ENCODE data around the gene SMAD6. TPM values are rescaled to one million over a fixed set of nuclear protein-coding genes. Genes with fewer than 3 reads are reported as not detected.
"Not testable (repeated sequence)": the region's sequence is repeated elsewhere in the genome, so short reads cannot be mapped to it uniquely, and the experiment has no call there.

SMAD6 gene
- total RNA-seq, 3 donors from 2014 or later = 0.05 to 0.25 (median 0.08) TPM

GRCh38 chr15:66755298-66756068, 53.4 kb downstream of the SMAD6 start:
- Mint-ChIP-seq H3K9me3 (peaks cover 13% of the 10 kb centered on the region), H3K4me3 (no peak overlapping the region), H3K36me3 (ENCODE audit: insufficient read depth) (no peaks in the 10 kb centered on the region), H3K4me1 (ENCODE audit: low read depth) (peaks cover 9% of the 10 kb centered on the region), H3K27me3 (ENCODE audit: low read depth) (peaks cover 19% of the 10 kb centered on the region)
- ATAC-seq (no peak), DNase-seq (no peak)

DNA sequence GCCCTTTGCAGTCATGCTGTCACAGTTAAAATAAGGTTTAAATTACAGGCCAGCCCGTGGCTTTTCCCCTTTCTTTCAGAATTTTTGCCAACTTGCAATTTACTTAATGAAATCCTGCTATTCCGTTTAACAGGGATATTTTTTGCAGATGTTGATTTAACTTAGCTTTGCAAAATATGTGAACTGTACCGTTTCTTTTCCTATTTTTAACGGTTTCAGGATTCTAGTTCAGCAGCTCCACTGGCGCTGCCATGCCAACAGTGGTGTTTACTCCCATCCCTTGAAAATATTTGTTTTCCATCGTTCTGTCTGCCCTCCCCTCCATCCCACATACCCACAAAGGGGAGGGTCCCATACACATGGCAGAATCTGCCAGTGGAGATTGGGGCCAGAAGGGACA, 54.3 kb downstream of the SMAD6 start:
- peaks cover 8% of the 10 kb centered on the region for H3K4me1 Mint-ChIP-seq (ENCODE audit: low read depth)
- ATAC-seq = no peak
- peaks cover 13% of the 10 kb centered on the region for H3K9me3 Mint-ChIP-seq
- no peak overlapping the region for H3K4me3 Mint-ChIP-seq
- DNase-seq = no peak
- H3K36me3 Mint-ChIP-seq (ENCODE audit: insufficient read depth) = no peaks in the 10 kb centered on the region
- peaks cover 22% of the 10 kb centered on the region for H3K27me3 Mint-ChIP-seq (ENCODE audit: low read depth)

DNA sequence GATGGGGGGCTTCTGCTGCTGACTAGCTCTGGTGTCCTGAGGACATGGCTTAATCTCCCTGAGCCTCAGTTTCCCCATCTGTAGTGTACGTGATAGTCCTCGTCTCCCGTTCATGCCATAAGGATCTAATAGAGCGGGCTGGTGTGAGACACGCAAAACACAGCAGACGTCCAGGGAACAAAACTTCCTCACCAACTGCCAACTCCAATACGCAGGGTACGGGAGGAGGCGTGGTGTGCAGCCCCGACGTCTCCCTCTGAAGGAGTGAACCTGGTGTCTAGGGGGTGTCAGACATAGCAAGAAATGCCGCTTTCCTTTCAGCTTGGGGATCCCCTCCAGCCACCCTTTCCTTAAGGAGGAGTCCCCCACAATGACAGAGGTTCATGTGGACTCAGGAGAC, 55.0 kb downstream of the SMAD6 start:
- H3K27me3 Mint-ChIP-seq (ENCODE audit: low read depth) = peaks cover 29% of the 10 kb centered on the region
- no peak for DNase-seq
- H3K36me3 Mint-ChIP-seq (ENCODE audit: insufficient read depth) = no peaks in the 10 kb centered on the region
- no peak for ATAC-seq
- H3K4me1 Mint-ChIP-seq (ENCODE audit: low read depth) = peaks cover 3% of the 10 kb centered on the region
- no peak overlapping the region for H3K4me3 Mint-ChIP-seq
- peaks cover 13% of the 10 kb centered on the region for H3K9me3 Mint-ChIP-seq

GRCh38 chr15:66757521-66757920, 55.5 kb downstream of the SMAD6 start:
- ATAC-seq (no peak), DNase-seq (no peak)
- H3K4me1 Mint-ChIP-seq (ENCODE audit: low read depth) = no peaks in the 10 kb centered on the region
- no peak overlapping the region for H3K4me3 Mint-ChIP-seq
- H3K36me3 Mint-ChIP-seq (ENCODE audit: insufficient read depth) = no peaks in the 10 kb centered on the region
- H3K9me3 Mint-ChIP-seq = peaks cover 13% of the 10 kb centered on the region
- H3K27me3 Mint-ChIP-seq (ENCODE audit: low read depth) = peaks cover 33% of the 10 kb centered on the region

GRCh38 chr15:66758217-66758616, 56.2 kb downstream of the SMAD6 start:
- H3K4me3 Mint-ChIP-seq; ATAC-seq; H3K4me1 Mint-ChIP-seq (ENCODE audit: low read depth); H3K36me3 Mint-ChIP-seq (ENCODE audit: insufficient read depth); DNase-seq: not testable (repeated sequence)
- H3K27me3 Mint-ChIP-seq (ENCODE audit: low read depth) = peaks cover 38% of the 10 kb centered on the region
- peaks cover 13% of the 10 kb centered on the region for H3K9me3 Mint-ChIP-seq

- H3K4me1 Mint-ChIP-seq (ENCODE audit: low read depth) = no peaks in the 10 kb centered on the region
- peaks cover 13% of the 10 kb centered on the region for H3K9me3 Mint-ChIP-seq
- H3K27me3 Mint-ChIP-seq (ENCODE audit: low read depth) = peaks cover 42% of the 10 kb centered on the region
- no peak overlapping the region for H3K4me3 Mint-ChIP-seq
- DNase-seq (no peak), ATAC-seq (no peak)
- H3K36me3 Mint-ChIP-seq (ENCODE audit: insufficient read depth) = no peaks in the 10 kb centered on the region
Measured at GRCh38 chr15:66758844-66759243, 56.8 kb downstream of the SMAD6 start.

DNA sequence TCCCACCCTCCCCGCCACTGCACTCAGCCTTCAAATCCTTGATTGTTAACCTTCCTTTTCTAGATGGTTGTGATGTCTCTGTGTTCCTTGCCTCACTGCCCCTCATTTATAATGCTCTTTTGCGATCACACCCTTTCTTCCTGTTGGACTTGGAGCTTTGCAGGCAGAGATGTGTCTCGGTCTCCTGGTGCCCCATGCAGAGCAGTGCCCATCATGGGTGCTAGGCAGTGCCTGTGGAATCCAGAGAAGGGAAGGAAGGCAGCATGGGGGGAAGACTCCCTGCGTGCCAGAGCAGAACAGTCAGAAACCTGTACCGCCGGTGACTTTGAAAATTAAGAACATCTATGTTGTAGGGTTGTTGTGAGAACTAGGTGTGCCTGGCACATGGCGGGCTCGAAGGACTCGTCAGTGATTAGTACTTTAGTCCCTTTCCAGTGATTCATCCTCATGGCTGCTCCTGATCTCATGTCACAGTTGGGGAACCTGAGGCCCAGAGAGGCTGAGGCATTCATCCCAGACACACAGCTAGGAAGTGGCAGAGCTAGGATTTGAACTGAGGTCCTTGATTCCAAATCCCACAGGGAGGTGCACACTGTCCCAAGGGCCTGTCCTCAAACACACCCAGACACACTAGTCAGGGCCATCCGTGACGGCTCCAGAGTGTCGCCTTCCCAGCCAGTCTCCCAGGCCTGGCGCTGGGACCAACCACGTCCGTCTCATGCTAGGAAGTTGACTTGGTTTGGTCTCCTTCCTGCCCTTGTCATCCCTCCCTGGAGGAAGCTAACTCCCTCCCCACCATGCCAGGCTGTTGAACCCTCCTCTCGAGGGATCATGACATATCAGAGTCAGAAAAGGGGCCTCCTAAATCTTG, 58.3 kb downstream of the SMAD6 start:
- ATAC-seq (no peak), DNase-seq (no peak)
- Mint-ChIP-seq H3K4me3 (no peak overlapping the region), H3K9me3 (peaks cover under 1% of the 10 kb centered on the region), H3K36me3 (ENCODE audit: insufficient read depth) (no peaks in the 10 kb centered on the region), H3K4me1 (ENCODE audit: low read depth) (no peaks in the 10 kb centered on the region), H3K27me3 (ENCODE audit: low read depth) (peaks cover 45% of the 10 kb centered on the region)

DNA sequence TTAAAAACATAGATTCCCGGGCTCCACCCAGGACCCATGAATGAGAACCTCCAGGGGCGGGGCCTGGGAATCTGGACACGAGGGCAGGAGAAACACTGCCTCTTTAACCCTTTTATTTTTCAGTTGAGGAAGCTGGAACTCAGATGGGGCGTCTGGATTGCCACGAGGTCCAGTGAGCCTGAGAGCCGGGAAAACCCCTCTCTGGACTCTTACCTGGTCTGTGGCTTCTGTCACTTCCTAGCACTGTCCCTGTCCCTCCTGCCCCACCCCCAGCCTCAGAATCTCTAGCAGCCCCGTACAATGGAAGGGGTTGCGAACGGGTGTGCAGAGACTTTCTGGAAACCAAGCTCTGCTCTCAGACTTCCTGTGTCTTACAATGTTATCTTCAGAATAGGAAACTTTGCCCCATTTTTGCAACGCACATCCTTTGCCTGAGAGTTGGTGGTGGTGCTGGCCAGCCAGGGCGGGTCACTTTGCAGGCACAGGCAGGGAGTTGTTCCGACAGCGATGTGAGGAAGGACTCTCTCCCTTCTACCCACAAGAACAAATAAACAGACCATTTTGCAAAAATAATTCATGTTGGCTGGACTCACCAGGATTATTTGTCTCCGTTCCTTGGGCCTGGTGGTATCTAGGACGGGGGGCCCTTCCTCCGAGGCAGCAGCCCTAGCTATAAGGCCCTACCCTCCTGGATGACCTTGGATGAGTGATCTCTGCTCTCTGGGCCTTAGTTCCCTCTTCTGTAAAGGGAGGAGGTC, 59.1 kb downstream of the SMAD6 start:
- H3K4me3 Mint-ChIP-seq = no peak overlapping the region
- H3K36me3 Mint-ChIP-seq (ENCODE audit: insufficient read depth) = no peaks in the 10 kb centered on the region
- no peaks in the 10 kb centered on the region for H3K9me3 Mint-ChIP-seq
- ATAC-seq (no peak), DNase-seq (no peak)
- peaks cover 2% of the 10 kb centered on the region for H3K4me1 Mint-ChIP-seq (ENCODE audit: low read depth)
- H3K27me3 Mint-ChIP-seq (ENCODE audit: low read depth) = peaks cover 52% of the 10 kb centered on the region

DNA sequence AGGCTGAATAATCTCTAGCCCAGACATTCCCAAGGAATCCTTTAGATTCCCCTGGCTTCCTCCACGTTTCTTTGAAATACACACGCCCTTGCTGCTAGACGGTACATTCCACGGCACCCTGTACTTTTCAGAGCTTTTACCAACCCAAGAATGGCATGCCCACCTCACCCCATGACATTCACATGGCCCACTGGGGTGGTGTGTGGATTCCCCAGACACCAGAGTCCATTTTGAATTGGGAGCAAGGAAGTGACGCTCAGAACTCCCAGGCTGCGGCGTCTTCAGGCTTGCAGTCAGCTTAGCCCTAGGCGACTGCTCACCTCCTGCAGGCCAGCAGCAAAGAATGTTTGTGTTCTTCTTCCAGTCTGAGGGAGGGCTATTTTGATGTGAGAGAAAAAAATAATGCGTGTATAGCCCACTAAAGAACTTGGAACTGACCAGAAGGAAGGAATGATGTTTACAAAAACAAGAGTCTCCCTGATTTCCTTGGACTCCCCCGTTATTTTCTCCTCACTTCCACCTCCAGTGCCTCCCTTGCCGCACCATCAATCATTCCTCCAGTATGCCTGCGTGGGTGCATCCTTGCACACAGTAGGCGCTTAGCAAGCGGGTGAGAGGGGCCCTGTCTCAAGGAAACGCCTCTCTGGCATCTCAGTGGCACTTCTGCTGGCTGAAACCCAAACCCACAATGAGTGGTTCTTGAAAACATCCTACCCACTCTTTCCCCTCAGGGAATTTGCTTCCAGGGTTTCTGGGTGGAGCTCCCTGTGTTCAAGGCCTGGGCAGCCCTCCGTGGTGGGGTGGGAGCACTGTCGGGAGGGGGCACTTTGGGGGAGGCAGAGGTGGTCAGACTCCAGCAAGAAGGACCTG, 59.9 kb downstream of the SMAD6 start:
- H3K27me3 Mint-ChIP-seq (ENCODE audit: low read depth) = peaks cover 53% of the 10 kb centered on the region
- no peak for ATAC-seq

GRCh38 chr15:66763186-66764071, 61.4 kb downstream of the SMAD6 start:
- Mint-ChIP-seq H3K27me3 (ENCODE audit: low read depth) (peaks cover 50% of the 10 kb centered on the region), H3K4me1 (ENCODE audit: low read depth) (peaks cover 2% of the 10 kb centered on the region), H3K36me3 (ENCODE audit: insufficient read depth) (no peaks in the 10 kb centered on the region), H3K4me3 (no peak overlapping the region), H3K9me3 (no peaks in the 10 kb centered on the region)
- ATAC-seq (no peak), DNase-seq (no peak)

More for the DNA sequence above, 59.9 kb downstream of the SMAD6 start:
- H3K9me3 Mint-ChIP-seq = no peaks in the 10 kb centered on the region
- H3K36me3 Mint-ChIP-seq (ENCODE audit: insufficient read depth) = no peaks in the 10 kb centered on the region
- H3K4me3 Mint-ChIP-seq = no peak overlapping the region
- no peak for DNase-seq
- peaks cover 2% of the 10 kb centered on the region for H3K4me1 Mint-ChIP-seq (ENCODE audit: low read depth)

GRCh38 chr15:66764072-66764786, 62.2 kb downstream of the SMAD6 start:
- no peaks in the 10 kb centered on the region for H3K36me3 Mint-ChIP-seq (ENCODE audit: insufficient read depth)
- no peak for ATAC-seq
- no peak overlapping the region for H3K4me3 Mint-ChIP-seq
- no peaks in the 10 kb centered on the region for H3K9me3 Mint-ChIP-seq
- peaks cover 2% of the 10 kb centered on the region for H3K4me1 Mint-ChIP-seq (ENCODE audit: low read depth)
- peaks cover 51% of the 10 kb centered on the region for H3K27me3 Mint-ChIP-seq (ENCODE audit: low read depth)
- DNase-seq = no peak

- ATAC-seq (no peak), DNase-seq (no peak)
- H3K4me1 Mint-ChIP-seq (ENCODE audit: low read depth) = peaks cover 2% of the 10 kb centered on the region
- no peaks in the 10 kb centered on the region for H3K9me3 Mint-ChIP-seq
- no peak overlapping the region for H3K4me3 Mint-ChIP-seq
- no peaks in the 10 kb centered on the region for H3K36me3 Mint-ChIP-seq (ENCODE audit: insufficient read depth)
- peaks cover 51% of the 10 kb centered on the region for H3K27me3 Mint-ChIP-seq (ENCODE audit: low read depth)
Measured at GRCh38 chr15:66765478-66766281, 63.6 kb downstream of the SMAD6 start.

Data from activated T-cell treated with anti-CD3 and anti-CD28 coated beads, Interleukin-2, amount 50 U/mL, for 4 hours (primary cell).